HG03442 (cell line): ENCODE data around the gene FAM120B.

ENCODE experiments used
- ATAC-seq: cut with Tn5 transposase; IDR thresholded peaks from one replicate; pipeline ENCODE4 v1.9.1; 2021; ENCODE audit warnings: mild to moderate bottlenecking, moderate library complexity; ENCODE audit not compliant: unreplicated experiment

The FAM120B gene

DNA sequence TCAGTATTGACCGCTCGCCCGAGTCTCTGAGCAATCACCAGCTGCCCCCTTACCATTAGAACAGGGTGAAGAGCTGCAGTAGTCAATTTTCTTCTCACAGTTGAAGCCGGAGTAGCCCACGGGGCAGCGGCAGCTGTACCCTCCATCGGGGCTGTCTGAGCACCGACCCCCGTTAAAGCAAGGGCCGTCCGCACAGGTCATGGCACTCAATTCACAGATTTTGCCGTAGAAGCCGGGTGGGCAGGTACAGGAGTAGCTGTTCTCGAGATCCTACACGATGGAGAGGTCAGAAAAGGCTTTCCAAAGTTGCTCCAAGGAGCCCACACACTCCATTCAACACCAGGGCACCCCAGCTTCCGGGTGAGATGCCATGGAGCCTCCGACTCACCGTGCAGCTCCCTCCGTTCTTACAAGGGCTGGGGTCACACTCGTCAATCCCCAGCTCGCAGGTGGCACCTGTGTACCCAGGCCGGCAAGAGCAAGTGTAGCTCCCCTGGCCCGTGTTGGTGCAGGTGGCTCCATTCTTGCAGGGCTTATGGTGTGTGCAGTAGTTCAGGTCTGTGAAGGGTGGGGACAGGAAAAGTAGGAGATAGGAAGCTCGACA lies 21.6 kb upstream of the FAM120B start:
- no peak for ATAC-seq

DNA sequence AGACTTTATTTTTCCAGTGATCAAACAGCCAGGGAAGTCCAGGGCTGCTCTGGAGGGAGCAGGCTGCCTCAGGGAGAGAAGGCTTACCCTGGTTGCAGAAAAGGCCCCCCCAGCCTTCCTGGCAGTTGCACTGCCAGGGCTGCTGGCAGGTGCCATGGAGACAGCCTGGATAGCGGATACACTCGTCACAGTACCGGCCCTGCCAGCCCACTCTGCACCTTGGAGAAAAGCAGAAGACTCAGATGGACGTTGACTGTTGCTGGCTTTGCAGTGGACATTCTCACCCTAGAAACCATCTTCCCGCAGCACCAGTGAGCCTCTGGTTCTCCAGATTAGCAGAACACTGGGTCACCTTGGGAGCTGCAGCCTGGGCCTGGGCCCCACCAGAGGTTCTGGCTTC lies 21.1 kb upstream of the FAM120B start:
- ATAC-seq: no peak

DNA sequence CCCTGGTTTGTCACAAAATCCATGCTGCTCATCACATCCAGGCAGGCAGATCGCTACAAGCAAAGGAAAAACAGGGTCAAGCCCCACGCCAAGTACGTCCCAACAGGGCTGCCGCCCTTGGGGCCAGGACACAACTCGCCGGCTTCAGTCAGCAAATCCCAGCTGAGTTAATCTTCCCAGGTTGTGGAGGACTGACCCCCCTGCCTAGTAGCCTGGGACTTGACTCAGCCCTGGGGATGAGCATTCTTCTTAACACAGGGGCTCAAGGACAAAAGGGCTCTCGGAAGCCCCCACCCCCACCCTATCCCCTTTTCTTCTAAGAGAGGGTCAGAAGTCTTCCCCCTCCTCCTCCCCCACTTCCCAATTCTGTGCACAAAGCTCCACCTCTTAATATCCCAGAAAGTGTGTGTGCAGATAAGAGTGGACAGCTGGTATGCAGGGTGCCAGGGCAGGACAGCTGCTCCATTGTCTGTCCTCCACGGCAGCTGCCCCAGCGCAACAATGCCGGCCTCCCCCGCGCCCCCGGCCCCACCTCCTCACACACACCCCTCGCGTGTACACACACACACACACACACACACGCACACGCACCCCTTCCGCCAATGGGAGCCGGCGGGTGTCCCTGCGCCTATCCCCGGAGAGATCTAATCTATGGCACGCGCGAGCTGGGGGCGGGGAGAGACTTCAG lies 20.2 kb upstream of the FAM120B start:
- no peak for ATAC-seq

DNA sequence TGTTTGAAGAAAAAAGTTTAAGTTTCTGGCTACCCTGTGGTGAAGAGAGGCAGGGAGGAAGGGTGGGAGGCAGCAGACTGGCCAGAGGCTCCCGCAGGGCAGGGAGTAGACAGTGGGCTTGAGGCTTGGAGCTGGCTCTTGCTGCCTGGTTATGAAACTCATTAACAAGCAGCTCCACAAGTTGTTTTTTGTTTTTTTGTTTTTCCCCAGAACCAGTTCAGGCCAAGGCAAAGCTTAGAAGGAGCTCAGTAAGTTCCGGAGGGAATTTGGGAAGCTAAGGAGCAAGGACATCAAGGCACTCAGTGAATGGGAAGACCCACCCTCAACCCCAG lies 19.7 kb upstream of the FAM120B start:
- no peak for ATAC-seq

DNA sequence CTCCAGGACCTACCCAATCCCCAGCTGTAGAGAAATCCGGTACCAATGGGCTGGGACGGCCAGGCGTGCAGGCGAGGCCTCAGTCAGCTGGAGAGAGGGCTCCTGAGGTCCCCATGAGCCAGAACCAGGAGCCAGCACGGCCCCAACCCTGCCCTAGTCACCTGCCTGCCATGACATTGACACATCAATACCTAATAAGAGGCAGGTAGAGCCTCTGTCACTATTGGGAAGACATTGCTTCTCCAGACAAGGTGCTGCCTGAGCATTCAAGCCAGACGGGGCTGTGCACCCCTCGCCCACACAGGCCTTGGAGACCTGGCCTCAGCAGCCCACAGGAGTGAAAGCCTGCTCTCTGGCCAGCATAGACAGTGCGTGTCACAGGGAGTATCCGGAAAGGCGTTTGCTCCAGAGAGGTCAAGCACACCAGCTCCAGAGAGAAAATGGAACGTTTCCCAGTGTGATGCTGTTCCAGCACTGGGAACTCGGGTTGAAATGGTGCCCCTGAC lies 19.1 kb upstream of the FAM120B start:
- no peak for ATAC-seq

DNA sequence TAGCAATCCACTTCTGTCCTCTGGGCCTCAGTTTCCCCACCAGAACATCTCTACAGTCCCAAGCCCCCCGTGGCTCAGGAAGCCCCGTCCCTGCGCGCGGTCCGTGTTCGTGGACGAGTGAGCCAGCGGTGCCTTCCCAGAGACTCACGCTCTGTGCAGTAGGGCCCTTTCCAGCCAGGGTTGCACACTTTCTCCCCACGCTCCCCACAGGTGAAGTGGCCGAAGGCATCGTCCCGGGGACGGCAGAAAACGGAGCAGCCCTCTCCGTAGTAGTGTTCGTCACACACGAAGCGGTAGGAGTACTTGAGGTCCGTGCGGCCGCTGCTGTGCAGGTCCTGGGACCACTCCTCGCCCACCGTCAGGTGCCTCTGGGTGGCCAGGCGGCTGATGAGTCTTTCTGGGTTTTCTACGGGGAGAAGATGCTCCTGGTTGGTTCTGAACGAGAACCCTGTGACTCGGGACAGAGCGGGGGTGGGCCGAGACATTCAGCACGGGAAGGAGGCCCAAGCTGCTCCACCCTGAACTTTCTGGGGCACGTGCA lies 18.4 kb upstream of the FAM120B start:
- ATAC-seq: no peak

DNA sequence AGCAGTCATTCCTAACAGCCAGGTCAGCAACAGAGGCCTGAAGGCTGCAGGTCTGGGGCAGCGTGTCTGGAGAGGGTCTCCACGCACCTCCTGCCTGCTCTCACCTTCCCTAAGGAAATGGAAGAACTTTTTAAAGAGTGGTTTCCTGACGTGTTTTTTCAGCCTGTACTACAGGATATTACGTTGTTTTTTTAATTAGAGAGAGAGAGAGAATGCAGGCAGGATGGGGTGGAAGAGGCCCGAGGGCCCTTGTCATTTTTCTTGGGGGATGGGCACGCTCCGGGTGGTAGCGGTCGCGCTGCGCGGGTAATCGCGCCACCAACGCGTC lies 17.7 kb upstream of the FAM120B start:
- ATAC-seq: no peak

DNA sequence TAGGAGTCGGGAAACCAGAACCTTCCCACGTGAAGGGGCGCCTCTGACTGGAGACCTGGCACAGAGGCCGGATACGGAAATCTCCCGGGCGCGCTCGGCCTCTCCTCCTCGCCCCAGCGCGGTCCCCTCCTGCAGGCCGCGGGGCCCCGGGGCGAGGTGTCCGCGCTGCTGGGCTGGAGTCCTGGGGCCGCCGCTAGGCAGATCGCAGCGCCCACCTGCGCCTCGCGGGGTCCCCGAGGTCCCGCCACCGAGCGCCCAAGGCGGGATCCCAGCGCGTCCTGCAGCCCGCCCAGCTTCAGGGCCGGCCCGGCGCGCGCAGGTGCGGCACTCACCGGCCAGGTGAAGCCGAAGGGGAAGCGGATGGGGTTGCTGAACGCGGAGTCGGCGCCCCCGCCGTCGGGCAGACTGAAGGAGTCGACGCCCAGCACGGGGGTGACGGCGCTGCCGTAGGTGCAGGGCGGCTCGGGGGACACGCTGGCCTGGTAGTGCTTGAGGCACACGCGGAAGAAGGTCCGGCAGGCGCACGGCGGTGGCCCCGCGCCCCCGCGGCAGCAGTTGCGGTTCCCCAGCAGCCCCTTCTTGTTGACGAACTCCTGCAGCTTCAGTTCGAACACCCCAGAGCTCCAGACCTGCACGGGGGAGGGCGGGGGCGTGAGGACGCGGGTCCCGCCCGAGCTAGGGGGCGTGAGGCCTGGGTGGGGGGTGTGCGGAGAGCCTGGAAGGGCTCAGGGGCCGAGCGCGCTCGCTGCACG lies 17.2 kb upstream of the FAM120B start:
- ATAC-seq: no peak

DNA sequence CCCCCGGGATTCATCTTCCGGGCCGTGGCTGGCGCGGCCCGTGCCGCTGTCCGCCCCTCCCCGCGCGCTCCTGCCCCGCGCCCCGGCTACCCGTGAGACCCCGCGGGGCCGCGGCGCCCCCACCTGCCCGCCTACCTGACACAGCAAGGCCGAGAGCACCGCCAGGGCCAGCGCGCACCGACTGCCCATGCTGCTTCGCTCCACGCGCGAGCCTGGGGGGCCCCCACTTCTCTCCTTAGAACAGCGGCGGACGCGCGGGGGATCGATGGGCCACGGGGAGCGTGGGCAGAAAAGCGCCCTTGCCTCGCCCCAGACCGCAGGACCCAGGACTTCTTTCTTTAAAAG lies 16.6 kb upstream of the FAM120B start:
- ATAC-seq: no peak

DNA sequence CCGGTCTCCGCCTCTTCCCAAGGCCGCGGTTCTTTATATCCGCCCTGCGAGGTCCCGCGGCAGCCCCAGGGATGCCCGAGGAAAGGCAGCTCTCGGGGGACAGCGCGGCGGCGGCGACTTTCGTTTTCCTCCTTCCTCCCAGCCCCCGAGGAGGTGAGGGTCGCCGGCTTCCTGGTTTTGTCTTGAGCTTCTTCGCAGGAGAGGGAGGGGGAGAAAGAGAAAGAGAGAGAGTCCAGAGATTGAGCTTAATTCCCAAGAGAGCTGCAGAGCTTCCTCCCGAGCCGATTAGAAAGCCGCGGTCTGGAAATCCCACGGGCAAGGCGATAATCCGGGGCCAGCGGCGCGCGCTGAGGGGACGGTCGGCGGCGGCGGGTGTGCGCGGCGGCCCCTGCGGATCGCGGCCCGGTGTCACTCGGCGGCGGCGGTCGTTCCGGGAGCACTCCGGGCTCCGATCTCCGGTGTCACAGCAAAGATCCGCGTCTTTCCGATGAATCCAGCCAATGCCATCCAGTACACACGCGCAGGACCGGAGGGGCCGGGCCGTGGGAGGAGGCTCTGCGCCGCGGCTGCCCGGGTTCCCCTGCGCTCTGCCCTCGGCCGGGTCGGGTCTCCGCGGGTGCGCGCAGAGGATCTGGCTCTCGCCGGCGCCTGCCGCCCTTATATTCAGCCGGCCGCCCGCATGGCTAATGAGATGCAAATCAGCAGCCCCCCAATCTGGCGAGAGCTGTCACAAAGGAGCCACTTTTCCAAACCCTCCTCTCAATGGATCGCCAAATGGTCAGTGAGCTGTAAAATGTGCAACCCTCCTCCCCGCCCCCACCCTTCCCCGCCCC lies 16.0 kb upstream of the FAM120B start, which contains the start of gene DLL1:
Gene DLL1, minus strand, starts transcription at position 783 of the 833 bp plus-strand sequence. CDS start 939 bp downstream, outside the sequence.
- ATAC-seq: no peak

DNA sequence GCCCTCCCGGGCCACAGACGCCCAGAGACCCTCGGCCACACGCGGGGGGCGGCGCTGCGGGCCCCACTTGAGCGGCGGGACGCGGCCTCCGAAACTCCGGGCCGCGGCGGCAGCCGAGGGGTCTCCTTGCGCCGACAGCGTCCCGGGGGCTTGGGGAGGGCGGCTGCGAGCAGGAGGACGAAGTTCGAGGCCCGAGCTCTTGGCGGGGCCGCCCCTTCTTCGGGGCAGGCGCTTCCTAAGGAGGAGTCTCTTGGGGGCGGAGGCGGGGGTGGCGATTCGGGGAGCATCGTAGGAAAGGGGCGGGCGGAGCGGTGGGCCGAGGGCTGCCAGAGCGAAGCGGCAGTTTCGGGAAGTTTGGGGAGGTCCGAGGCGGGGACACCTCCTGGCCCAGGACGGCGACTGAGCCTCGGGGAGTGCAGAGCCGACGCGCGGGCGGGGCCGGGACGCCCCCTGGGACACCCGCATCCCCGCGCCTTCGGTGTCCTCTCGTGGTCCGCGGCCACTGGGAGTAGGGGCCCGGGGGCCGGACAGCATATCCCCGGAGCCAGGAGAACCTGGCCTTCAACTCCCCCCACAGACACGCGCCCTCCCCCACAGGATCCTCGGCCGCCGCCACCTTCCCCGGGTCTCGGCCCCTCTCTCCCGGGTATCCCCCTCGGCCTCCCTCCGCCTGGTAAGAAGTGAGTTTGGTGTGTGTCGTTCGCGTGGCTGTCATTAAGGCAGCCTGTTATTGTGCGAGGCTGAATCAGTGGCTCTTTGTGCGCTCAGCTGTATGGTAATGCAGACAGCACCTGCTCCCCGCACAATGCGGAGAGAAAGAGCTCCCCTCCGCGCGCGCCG lies 15.1 kb upstream of the FAM120B start:
- peak; percentile 26 for ATAC-seq

DNA sequence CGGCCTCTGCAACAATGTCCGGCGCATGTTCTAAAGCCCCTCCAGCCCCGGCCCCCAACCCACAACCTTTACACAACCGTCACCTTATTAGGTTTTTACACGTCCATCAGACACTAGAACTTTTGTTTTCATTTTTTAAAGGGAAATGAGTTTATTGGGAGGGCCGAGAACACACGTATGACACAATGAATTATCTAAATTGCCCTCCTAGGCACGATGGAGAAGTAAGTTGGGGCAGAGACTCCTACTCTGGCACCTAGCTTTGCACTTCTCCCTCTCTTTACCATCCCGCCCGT lies 14.5 kb upstream of the FAM120B start:
- no peak for ATAC-seq

DNA sequence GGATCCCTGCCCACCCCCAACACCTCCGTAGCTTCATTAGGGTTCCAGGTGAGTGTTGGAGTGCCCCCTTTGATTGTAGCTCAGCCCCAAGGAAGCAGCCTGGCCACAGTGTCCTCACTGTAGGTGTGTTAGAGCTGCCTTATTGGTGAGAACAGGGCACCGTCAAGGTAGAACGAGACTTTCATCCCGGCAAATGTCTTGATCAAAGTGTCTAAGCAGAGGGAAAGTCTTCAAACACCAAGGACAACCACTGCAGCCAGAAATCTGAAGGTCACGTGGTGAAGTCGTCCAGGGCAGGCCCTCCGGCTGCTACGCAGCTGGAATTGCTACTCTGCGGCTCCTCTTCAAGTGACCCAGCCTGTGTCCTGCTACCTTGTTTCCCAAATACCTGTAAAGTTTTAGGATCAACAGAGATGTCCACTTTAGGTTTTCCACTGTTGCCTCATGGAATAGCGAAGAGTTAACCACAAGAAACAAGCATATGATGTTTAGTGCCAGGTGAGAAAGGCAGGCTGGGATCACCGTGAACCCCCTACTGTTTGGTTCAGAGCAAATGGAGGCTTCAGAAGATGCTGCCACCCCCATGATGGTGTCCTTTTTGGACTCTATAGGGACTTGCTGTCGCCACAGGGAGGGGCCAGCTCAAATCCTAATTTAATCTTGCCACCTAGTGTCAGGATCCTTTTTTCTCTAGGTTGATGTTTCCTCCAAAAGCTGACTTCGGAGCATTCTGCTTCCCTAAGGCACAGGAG lies 14.0 kb upstream of the FAM120B start:
- ATAC-seq: no peak

DNA sequence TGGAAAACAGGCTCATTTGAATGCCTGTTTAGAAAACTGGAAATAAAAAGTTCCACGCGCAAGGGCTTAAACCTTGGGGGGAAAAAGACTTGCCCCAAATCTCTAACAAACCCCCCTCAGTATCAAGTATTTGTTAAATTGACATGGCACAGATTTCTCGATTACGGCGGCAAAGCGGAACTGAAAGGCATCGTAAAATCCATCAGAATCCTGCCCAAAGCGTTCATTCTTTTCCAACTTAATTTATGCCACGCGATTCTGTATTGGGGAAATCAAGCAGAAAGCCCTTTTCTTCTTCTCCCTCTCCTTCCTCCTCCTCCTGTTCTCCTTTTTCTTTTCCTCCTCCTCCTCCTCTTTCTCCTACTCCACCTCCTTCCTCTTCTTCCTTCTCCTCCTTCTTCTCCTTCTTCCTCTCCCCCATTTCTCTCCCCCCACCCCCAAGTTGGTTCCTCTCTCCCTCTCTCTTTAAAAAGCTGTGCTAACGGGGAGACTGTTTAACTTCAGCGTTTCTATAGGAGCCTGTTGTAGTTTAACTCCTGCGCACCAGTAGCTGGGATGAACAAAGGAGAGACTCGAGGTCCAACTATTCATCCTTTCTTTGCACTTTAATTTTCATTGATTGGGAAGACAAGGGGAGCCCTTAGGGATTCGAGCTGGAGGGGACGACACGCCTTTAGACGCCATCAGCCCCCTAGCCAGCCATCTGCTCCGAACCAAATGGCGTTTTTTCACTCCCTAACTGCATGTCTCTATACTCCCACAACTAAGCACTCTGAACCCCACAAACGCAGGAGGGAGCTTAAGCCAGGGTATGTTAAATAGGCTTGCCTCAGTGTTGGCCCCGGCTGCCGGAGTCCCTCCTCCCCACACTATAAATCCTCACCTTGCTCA lies 13.0 kb upstream of the FAM120B start:
- ATAC-seq: no peak

DNA sequence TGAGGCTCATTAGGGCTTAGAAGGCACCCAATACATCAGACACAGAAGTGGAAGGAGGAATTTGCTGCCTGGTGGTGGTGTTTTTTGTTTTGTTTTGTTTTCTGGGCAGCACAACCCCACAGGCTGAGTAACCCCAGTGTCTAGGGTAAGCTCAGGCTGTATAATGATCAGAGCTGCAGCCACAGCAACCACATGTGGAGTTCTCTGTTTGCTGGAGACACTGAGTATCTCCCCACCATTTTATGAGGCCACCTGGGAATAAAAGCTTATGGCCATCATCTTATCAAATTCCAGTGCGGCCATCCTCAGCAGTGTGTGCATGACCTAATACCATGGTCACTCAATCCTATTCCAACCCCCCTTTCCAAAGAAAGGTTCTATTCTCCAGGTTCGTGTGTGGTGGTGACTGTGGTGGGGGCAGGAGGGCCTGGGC lies 12.2 kb upstream of the FAM120B start:
- no peak for ATAC-seq

DNA sequence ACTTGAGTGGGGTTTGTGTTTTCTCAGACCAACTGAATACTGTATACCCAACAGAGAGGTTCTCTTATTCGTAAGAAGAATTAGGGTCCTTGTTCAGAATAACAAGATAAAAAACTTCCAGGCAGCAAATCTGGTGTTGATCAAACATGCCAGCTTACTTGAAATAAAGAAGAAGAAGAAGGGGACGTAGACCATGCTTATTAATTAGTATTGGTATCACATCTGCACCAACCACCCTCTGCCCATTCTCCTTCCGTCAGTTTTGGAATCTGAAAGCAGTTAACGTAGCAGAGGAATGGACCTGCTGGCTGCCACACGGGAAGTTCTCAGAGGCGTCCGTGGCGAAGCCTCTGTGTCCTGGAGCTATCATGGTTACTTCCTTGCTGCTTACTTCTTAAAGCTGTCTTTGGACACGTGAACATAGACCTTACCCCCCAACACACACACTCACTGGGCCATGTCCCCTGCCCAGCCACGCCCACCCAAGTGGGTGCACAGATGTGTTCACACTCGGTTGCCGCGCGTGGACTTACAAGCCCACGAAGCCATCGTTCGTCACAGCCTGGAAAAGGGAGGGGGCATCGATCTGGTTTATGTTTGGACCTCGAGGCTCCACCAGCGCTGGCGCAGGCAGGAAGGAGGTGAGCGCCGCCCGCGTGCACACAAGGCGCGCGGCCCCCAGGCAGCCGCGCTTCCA lies 11.6 kb upstream of the FAM120B start:
- ATAC-seq: no peak

DNA sequence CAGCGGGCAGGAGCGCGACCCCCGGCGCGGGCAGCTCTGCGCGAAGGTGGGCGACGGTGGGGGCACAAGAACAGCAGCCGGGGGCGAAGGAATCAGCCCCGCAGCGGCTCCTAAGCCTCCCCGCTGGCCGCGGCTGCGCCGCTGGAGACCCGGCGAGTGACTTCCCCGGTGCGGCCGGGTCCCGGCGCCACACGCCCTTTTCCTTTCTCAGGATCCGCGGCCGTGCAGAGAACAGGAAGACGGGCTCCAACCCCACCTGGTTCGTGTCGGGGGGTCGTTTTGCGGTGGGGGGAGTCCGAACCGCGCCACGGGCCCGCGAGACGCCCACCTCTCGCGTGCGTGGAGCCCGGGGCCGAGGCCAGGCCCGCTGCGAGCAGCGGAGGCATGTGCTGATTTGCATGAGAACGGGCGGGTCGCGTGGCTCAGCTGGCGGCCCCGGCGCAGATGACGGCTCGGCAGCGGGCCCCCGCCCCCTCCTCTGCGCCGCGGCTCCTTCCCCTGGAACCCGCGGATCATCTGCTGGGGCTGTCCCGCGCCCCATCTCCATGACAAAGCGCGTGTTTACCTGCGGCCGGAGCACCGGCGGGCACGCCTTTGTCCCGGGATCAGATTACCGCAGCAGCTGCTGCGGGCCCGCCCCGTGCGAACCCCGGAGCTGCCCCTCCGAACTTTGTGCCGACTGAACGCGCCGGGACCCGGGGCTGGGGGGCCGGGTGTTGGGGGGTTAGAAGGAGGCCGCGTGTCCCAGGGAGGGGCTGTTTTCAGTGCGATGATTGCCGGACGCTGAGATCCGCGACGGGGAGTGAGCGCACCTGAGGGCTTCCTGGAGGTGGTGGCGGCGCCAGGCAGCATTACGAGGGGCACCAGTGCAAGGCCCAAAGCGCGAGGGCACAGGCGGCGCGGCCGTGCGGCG lies 10.8 kb upstream of the FAM120B start:
- peak; percentile 46 for ATAC-seq
